ENCODE results near the gene COX6A1.
"Not testable (repeated sequence)": the region's sequence is repeated elsewhere in the genome, so short reads cannot be mapped to it uniquely, and the experiment has no call there.

The COX6A1 gene

DNA sequence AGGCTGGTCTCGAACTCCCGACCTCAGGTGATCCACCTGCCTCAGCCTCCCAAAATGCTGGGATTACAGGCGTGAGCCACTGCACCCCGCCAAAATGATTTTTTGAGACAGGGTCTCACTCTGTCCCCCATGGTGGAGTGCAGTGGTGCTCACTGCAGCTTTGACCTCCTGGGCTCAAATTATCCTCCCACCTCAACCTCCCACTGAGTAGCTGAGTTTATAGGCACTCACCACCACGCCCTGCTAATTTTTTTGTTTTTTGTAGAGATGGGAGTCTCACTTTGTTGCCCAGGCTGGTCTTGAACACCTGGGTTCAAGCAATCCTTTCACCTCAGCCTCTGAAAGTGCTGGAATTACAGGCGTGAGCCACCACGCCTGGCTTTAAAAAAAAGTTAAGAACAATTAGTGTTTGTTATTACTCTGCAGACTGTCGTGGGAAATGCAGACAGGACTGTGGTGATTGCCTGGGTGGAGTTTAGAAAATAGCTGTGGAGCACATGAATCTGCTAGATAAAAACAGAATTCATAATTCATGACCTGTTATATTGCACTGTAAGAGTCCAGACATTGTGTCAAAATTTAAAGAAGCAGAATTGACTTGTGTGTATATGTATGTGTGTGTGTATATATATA, 9.2 kb upstream of the COX6A1 start:
- no peak for DNase-seq

- DNase-seq, result no peak
These were observed 8.5 kb upstream of the COX6A1 start for GRCh38 chr12:120429368-120429767.

GRCh38 chr12:120432772-120433525, 5.0 kb upstream of the COX6A1 start:
- DNase-seq, result no peak

GRCh38 chr12:120438495-120439198, 734 bp downstream of the COX6A1 start:
- no peak for DNase-seq

- DNase-seq, result peak; percentile 75
These were observed 1.8 kb downstream of the COX6A1 start for GRCh38 chr12:120439646-120440247.

- DNase-seq, result no peak
These were observed 6.8 kb downstream of the COX6A1 start for GRCh38 chr12:120444676-120445075.

- peak; percentile 90 for DNase-seq
These were observed 8.3 kb downstream of the COX6A1 start, which contains the start of the genes GATC and TRIAP1 for GRCh38 chr12:120445911-120446843. Gene GATC, plus strand, starts transcription at chr12:120446444. Its CDS starts 37 bp downstream, at chr12:120446481. Gene TRIAP1, minus strand, starts transcription at chr12:120446384. Its CDS starts 12 bp downstream, at chr12:120446372.

DNA sequence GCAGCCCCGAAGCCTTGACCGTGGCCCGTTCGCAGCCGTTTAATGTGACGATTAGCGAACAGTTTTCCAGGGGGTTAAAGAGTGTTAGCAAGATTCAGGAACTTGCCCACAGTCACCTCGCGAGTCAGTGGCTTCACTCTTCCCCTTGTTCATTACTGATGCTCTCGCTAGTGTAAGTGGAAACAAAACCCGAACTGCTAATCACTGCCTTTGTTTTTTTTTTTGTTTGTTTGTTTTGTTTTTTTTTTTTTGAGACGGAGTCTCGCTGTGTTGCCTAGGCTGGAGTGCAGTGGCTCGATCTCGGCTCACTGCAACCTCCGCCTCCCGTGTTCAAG, 8.9 kb downstream of the COX6A1 start:
- not testable (repeated sequence) for DNase-seq

GRCh38 chr12:120447992-120448391, 10.1 kb downstream of the COX6A1 start:
- no peak for DNase-seq

- DNase-seq, result not testable (repeated sequence)
These were observed 14.6 kb downstream of the COX6A1 start for GRCh38 chr12:120452524-120452923.

DNA sequence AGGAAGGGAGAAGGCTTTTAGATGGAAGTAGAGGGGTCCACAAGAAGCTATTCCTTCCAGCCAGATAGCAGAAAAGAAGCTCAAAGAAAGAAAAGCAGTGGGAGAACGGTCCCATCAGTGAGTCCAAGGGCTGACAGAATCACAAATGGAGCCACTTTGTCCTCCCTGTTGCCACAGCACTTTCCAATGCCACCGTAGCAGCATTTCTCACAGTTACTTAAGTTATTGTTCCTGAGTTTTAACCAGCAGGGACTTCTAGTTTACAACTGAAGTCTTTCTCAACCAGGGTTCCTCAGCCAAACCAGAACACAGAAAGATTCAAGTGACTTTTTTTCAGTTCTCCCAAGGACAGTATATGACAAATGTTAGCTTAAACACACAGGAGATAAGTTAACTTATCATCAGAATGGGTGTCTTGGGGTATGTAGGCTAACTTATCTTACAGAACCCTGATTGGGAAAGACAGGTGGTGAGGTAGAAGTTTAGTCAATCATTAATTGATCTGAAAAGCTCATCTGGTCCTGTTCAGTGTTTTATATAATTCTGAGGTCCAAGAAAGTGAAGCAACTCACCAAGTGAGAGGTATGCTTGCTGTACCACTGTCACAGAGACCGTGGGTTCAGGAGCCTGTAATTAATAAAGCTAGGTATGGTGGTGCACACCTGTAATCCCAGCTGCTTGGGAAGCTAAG, 15.3 kb downstream of the COX6A1 start:
- DNase-seq, result no peak

DNA sequence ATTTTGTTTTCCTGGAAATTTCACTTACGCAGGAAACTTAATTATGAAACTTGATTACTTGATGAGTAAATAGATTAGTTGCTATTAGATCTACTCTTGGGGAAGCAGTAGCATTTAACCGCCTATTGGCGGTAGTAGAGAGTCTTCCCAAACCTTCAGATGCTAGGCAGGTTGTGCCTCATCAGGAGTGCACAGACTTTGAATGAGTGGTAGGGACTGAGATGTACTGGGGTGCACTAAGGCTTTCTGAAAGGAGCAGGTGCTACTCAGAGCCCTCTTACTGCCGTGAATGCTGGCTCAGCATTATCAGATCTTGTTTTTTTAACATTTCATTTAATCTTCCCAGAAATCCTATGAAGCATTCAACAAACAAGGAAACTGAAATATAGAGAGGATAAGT, 16.1 kb downstream of the COX6A1 start:
- DNase-seq, result peak; percentile 52

DNA sequence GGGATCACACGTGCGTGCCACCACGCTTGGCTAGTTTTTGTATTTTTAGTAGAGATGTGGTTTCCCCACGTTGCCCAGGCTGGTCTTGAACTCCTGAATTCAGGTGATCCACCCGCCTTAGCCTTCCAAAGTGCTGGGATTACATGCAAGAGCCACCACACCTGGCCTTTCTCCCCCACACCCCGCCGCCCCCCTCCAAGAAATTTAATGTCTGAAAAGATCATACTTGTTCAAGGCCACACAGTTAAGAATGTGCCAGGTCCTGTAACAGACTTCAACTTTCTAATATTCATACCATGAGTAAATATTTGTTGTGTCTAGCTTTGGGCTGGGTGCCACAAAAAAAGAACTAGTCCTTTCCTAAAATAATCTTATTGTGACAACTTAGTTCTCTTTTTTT, 17.4 kb downstream of the COX6A1 start:
- DNase-seq, result no peak

DNA sequence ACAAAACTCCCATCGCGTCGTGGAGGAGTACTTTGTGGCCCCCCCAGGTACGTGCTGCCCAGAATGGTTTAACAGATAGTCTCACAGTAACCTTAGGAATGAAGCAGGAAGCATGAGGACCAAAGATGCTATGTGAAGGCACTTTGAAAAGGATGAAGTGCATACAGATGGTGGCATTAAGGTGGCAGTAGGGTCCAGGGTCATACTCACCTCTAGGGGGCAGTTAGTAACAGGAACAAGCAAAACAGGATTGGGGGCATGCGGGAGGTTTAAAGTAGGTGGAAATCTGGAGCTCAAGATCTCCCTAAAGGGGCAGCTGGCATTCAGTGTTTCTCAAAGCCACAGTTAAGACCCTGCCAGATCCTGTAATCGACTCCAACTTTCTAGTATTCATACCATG, 19.2 kb downstream of the COX6A1 start:
- no peak for DNase-seq

DNA sequence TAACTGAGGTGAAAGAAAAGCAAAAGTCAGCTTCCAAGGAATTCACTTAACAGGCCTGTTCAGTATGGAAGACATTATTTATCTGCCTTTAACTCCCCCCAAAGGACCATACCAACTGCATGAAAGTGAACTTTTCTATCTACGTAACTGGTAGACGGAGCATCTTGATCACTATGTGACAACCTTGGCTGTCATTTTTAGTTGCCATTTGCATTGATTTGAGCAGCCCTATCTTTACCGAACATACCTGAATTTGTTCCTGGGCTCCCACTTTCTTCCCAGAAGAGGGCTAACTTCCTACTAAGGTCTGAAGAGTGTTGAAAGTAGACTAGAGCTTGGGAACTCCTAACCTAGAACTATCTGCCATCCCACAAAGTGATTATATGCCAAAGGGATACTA, 22.2 kb downstream of the COX6A1 start:
- DNase-seq, result no peak

DNA sequence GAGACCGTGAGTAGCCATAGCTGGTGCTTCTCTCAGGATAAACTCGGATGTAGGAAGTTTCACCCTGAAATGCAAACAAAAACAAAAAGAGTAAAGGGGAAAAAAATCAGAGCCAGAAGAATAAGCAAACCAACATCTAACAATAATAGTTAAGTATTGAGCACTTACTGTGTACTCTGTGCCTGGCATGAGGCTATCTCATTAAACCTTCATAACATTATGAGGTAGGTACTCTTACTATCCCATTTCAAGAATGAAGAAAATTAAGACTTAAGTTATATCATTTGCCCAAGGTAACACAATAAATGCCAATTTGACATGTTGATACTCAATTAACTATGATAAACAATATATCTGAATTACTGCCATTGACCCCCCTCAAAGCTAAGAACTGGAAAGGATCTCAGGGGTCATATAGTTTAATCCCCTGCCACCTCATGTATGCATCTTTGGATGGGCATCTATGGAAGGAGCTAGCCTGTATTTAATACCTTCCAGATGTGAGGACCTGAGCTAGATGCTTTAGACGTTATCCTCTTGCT, 24.3 kb downstream of the COX6A1 start:
- no peak for DNase-seq

DNA sequence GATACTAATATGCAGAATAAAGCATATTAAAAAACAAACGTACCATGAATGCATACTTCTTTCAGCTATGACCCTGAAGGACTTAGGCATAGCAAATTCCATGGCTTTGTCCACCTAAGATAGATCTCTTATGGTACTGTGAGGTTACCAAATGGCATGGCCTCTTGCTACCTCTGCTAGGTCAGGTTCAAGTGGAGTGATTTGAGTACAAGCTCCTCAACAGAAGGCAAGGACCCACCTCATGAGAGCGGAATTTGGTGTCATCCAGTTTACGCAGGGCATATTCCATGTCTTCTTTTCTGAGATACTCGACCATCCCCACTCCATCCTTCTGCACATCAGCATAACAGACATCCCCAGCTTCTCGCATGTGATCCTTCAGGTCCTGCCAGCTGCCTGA, 25.8 kb downstream of the COX6A1 start:
- DNase-seq, result no peak

- DNase-seq, result no peak
These were observed 27.8 kb downstream of the COX6A1 start for GRCh38 chr12:120465756-120466155.

DNA sequence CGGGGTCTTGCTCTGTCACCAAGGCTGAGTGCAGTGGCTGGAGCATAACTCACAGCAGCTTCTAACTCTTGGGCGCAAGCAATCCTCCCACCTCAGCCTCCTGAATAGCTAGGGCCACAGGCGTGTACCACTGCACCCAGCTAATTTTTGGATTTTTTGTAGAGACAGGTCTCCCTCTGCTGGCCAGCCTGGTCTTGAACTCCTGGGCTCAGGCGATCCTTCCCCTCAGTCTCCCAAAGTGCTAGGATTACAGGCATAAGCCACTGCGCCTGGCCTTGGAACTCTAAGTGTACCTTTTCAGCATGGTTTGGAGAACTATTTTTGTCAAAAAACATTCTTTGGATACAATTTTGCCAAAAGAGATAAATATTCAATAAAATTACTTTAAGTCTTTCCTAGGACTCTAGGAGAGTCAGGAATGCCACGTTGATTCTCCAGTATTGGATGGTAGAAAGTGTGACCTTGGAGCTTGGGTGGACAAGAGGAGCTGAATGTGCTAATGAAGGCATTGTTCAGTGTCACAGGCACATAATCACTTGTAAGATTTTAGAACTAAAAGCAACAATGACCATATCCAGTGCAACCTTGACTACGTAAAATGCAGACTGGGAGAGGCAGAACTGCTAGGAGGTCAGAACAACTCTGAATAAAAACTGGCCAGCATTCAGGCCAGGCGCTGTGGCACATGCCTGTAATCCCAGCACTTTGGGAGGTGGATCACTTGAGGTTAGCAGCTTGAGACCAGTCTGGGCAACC, 28.8 kb downstream of the COX6A1 start:
- DNase-seq, result peak; percentile 47

- no peak for DNase-seq
These were observed 29.5 kb downstream of the COX6A1 start for GRCh38 chr12:120467439-120467838.

Data from OCI-M1 (cell line).